ENCODE measurements around the gene STARD9.
"Not testable (repeated sequence)": the region's sequence is repeated elsewhere in the genome, so short reads cannot be mapped to it uniquely, and the experiment has no call there.

STARD9 gene

GRCh38 chr15:42744195-42744594, 168.8 kb downstream of the STARD9 start:
- H3K27ac ChIP-seq: no peak overlapping the region
- no peak for DNase-seq (ENCODE audit: low read depth, low spot score)

- no peak overlapping the region for H3K27ac ChIP-seq
- no peak for DNase-seq (ENCODE audit: low read depth, low spot score)
Observed at GRCh38 chr15:42749266-42749665, 173.9 kb downstream of the STARD9 start.

- no peak overlapping the region for H3K27ac ChIP-seq
- no peak for DNase-seq (ENCODE audit: low read depth, low spot score)
Observed at GRCh38 chr15:42750306-42750705, 174.9 kb downstream of the STARD9 start.

- DNase-seq (ENCODE audit: low read depth, low spot score): no peak
- H3K27ac ChIP-seq: no peak overlapping the region
Observed at GRCh38 chr15:42759093-42759492, 183.7 kb downstream of the STARD9 start.

- no peak overlapping the region for H3K27ac ChIP-seq
- no peak for DNase-seq (ENCODE audit: low read depth, low spot score)
Observed at GRCh38 chr15:42760759-42761158, 185.4 kb downstream of the STARD9 start.

- not testable (repeated sequence) for H3K27ac ChIP-seq; DNase-seq (ENCODE audit: low read depth, low spot score)
Observed at GRCh38 chr15:42761813-42762212, 186.4 kb downstream of the STARD9 start.

- H3K27ac ChIP-seq; DNase-seq (ENCODE audit: low read depth, low spot score): not testable (repeated sequence)
Observed at GRCh38 chr15:42764154-42764731, 188.8 kb downstream of the STARD9 start.

- not testable (repeated sequence) for DNase-seq (ENCODE audit: low read depth, low spot score)
Observed at GRCh38 chr15:42766109-42766508, 190.7 kb downstream of the STARD9 start.

More at GRCh38 chr15:42766109-42766508, 190.7 kb downstream of the STARD9 start:
- H3K27ac ChIP-seq: not testable (repeated sequence)

Data from epithelial cell of prostate (primary cell).